Neutrophil (primary cell): ENCODE measurements around the gene RNPEPL1.

ENCODE experiments used
- H3K27ac ChIP-seq: fragments of 200-600 bp; sonication (generic); 2 replicates; pipeline ENCODE4 v1.5.1; 2016; ENCODE audit warnings: mild to moderate bottlenecking, moderate library complexity
- H3K27me3 ChIP-seq: fragments of 200-600 bp; sonication (generic); 2 replicates; pipeline ENCODE4 v1.6.0; 2016; ENCODE audit warnings: mild to moderate bottlenecking
- H3K36me3 ChIP-seq: fragments of 200-600 bp; sonication (generic); 2 replicates; pipeline ENCODE4 v1.5.1; 2017
- H3K4me1 ChIP-seq, 2 experiments: fragments of 200-600 bp in 1 of 2; sonication (generic) in 1 of 2; 1 replicate in 1 of 2; 2 replicates in 1 of 2; pipeline versions ENCODE4 v1.5.1 to v1.6.1; 2013 to 2016; ENCODE audit warnings: low read depth in 1 of 2, low read length in 1 of 2, mild to moderate bottlenecking in 1 of 2, moderate library complexity in 1 of 2; ENCODE audit not compliant: control insufficient read depth in 1 of 2, insufficient read depth in 1 of 2
- H3K4me3 ChIP-seq, 2 experiments: fragments of 200-600 bp in 1 of 2; sonication (generic) in 1 of 2; 1 replicate in 1 of 2; 2 replicates in 1 of 2; pipeline ENCODE4 v1.5.1; 2013 to 2016; ENCODE audit warnings: low read depth in 1 of 2, low read length in 1 of 2, mild to moderate bottlenecking in 1 of 2, moderate library complexity in 1 of 2
- H3K9me3 ChIP-seq: fragments of 200-600 bp; sonication (generic); 2 replicates; pipeline ENCODE4 v1.5.1; 2016
- TF ChIP-seq, protein P1 (sequence below): fragments of 200-600 bp; sonication (generic); IDR thresholded peaks from 2 replicates; pipeline ENCODE4 v1.5.1; 2016; ENCODE audit warnings: antibody characterized with exemption

RNPEPL1 gene

DNA sequence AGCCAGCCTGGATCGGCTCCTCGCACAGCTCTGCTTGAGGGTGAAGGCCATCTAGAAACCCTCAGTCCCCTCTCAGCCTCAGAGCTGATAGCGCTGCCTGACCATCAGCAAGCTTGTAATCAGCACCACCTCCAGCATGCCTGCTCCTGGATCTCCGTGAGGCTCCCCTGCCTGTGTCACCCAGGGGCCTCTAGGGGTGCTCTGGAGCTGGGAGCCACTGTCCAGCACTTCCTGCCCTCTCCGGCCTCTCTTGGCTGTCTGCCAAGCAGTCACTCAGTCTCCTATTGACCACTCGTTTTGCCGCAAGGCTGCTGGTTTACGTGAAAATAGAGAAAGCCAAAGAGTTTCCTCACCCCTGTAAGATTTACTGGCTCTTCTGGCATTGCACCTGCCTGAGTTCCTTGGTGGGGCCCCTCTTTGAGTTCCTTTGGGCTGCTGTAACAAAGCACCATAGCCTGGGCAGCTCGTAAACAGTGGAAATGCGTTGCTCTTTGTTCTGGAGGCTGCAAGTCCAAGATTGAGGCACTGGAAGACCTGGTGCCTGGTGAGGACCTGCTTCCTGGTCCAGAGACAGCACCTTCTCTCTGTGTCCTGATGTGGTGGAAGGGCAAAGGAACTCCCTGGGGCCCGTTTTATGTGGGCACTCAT is 36.1 kb downstream of the RNPEPL1 start:
- Histone ChIP-seq H3K27me3 (no peaks in the 10 kb centered on the region), H3K4me3 (no peak overlapping the region), H3K9me3 (no peaks in the 10 kb centered on the region), H3K27ac (no peak overlapping the region), H3K4me1 (no peaks in the 10 kb centered on the region), H3K36me3 (peaks cover 23% of the 10 kb centered on the region)
- TF ChIP-seq, protein P1, sequence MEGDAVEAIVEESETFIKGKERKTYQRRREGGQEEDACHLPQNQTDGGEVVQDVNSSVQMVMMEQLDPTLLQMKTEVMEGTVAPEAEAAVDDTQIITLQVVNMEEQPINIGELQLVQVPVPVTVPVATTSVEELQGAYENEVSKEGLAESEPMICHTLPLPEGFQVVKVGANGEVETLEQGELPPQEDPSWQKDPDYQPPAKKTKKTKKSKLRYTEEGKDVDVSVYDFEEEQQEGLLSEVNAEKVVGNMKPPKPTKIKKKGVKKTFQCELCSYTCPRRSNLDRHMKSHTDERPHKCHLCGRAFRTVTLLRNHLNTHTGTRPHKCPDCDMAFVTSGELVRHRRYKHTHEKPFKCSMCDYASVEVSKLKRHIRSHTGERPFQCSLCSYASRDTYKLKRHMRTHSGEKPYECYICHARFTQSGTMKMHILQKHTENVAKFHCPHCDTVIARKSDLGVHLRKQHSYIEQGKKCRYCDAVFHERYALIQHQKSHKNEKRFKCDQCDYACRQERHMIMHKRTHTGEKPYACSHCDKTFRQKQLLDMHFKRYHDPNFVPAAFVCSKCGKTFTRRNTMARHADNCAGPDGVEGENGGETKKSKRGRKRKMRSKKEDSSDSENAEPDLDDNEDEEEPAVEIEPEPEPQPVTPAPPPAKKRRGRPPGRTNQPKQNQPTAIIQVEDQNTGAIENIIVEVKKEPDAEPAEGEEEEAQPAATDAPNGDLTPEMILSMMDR, result no peak

DNA sequence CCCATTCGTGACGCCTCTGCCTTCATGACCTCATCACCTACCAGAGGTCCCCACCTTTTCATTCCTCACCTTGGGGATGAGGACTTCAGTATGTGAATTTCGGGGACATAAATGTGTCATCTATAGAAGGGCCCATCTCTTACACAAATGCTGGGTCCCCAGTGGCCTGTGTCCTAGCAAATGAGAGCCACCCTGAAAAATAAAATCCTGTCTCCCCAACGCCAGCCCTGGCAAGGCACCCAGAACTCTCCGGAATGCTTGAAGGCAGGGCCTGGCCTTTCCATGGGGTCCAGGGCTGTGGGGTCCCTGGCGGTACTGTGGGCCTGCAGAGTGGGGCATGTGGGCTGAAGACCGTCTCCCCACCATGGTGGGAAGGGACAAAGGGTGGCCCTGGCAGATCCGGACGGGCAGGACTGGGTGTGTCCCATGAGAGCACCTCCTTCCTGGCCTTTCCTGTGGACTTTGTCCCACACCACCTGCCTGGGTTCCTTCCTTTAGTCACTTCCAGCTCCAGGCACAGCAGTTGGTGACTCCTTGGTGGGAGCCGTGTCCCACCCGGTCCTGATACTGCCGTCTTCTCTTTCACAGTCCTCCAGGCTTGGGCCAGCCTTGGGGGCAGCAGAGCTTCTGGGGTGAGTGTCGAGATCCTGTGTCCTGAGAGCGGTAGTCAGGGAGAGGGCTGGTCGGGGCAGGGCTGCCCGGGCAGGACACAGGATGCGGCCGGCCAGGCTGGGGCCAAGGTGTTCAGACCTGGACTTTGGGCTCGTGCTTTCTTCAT is 36.8 kb downstream of the RNPEPL1 start:
- H3K27me3 ChIP-seq, result no peaks in the 10 kb centered on the region

DNA sequence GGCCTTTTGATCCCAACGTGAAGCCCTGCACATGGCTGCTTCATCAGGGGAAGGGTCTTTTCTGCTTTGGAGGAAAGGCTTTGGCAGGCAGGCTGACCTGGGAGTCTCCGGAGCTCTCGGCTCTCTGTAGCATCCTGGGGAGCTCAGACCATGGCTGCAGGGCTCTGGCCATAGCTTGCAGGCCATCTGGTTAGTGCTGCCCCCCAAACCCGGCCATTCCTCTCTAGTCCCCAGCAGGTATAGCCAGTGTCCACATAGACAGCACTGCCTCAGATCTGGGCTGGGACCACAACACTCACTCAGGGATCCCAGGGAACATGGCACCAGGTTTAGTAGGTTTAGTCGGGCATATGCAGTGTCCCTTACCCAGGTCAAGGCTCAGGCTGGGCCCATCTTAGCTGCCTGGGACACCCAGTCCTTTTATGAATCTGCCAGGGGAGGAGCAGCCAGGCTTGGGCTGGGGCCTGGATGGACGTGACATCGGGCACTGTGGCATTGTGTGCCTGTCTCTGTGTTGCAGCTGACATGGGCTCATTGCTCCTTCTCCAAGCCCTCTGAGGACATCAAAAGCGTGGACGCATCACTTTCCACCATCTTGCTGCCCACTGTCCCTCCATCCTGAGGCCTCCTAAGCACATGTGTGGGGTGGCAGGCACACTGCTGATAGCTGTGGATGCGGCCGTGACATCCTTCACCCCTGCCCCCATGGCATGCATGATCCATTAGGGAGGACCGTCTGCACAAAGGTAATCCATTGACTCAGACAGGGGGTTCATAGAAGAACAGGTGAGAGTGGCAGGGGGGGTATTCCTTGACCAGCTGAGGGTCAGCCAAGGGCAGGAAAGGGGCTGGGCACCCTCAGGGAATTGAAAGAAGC is 37.8 kb downstream of the RNPEPL1 start:
- Histone ChIP-seq H3K27ac (no peak overlapping the region), H3K36me3 (peaks cover 7% of the 10 kb centered on the region), H3K27me3 (no peaks in the 10 kb centered on the region), H3K4me3 (no peak overlapping the region), H3K9me3 (no peaks in the 10 kb centered on the region), H3K4me1 (no peaks in the 10 kb centered on the region)
- TF ChIP-seq, protein P1, result no peak

More for the DNA sequence above, 36.8 kb downstream of the RNPEPL1 start:
- no peak overlapping the region for H3K4me3 ChIP-seq
- no peaks in the 10 kb centered on the region for H3K4me1 ChIP-seq
- no peak overlapping the region for H3K27ac ChIP-seq
- H3K36me3 ChIP-seq, result peaks cover 16% of the 10 kb centered on the region
- TF ChIP-seq, protein P1, result no peak
- H3K9me3 ChIP-seq, result no peaks in the 10 kb centered on the region

DNA sequence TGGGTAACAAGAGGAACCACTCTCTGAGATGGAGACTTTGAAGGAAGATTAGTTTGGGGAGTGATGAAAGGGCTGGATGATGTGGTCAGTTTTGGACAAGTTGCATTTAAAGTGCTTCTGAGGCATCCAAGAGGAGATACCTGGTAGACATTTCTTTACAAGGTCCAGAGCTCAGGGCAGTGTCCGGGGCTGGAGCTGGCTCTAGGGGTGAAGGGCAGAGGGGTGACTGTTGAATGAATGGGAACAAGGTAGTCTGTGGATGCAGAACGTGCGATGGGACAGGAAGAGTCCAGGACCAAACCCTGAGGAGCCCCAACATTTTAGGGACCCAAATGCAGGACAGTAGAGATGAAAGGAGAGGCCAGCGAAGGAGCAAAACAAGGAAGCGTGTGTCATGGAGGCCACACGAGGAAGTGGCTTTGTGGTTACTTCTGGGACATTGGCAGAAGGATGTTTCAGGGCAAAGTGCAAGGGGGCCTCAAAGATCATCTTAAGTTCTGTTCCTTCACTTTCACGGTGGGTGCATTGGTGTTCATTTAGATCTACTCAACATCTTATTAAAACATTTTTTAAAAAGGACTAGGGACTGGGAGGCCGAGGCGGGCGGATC is 43.4 kb downstream of the RNPEPL1 start:
- Histone ChIP-seq H3K27me3 (no peaks in the 10 kb centered on the region), H3K4me1 (peaks cover 17 to 19% of the 10 kb centered on the region in 2 experiments), H3K27ac (peak overlapping the region; percentile 55), H3K9me3 (no peaks in the 10 kb centered on the region), H3K36me3 (no peaks in the 10 kb centered on the region), H3K4me3 (no peak overlapping the region)
- TF ChIP-seq, protein P1, result no peak

DNA sequence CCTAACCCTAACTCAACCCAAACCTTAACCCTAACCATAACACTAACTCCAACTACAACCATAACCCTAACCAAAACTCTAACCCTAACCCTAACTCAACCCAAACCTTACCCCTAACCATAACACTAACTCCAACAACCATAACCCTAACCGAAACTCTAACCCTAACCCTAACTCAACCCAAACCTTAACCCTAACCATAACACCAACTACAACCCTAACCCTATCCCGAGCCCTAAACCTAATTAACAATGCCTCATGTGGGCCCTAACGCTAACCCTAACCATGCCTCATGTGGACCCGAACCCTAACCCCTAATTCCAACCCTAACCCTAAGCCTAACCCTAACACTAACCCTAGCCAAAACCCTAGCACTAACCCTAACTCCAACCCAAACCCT is 45.5 kb downstream of the RNPEPL1 start:
- H3K27ac ChIP-seq, result no peak overlapping the region
- no peak overlapping the region for H3K4me3 ChIP-seq
- no peaks in the 10 kb centered on the region for H3K27me3 ChIP-seq
- peaks cover 17 to 19% of the 10 kb centered on the region in 2 experiments for H3K4me1 ChIP-seq
- H3K36me3 ChIP-seq, result no peaks in the 10 kb centered on the region
- H3K9me3 ChIP-seq, result no peaks in the 10 kb centered on the region
- TF ChIP-seq, protein P1, result no peak
